ELF-1 (cell line): ENCODE measurements around the gene TRPV3.
A peak's percentile ranks its signal among the peaks of the same experiment; 100 is the strongest.
"Not testable (repeated sequence)": the region's sequence is repeated elsewhere in the genome, so short reads cannot be mapped to it uniquely, and the experiment has no call there.

ENCODE experiments used
- DNase-seq: peaks from one replicate; pipeline ENCODE4 v3.0.0-alpha.2; 2016; ENCODE audit warnings: low read depth, low spot score

Gene TRPV3

DNA sequence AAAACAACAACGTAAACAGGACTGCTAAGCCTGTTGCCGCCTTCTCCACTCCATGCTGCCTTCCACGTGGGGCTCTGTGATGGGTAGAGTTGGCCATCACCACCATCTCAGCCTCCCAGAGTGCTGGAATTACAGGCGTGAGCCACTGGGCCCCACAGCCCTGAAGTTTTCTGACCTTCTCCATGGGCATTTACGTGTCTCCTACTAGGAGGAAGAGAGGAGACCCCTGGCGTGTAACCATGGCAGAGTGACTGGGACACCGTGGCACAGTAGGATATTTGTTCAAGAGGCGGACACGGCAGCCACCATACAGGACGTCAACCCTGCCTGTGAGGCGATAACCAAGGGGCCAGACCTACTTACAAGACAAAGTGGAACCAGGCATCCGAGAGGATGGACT lies 31.1 kb downstream of the TRPV3 start:
- no peak for DNase-seq

DNA sequence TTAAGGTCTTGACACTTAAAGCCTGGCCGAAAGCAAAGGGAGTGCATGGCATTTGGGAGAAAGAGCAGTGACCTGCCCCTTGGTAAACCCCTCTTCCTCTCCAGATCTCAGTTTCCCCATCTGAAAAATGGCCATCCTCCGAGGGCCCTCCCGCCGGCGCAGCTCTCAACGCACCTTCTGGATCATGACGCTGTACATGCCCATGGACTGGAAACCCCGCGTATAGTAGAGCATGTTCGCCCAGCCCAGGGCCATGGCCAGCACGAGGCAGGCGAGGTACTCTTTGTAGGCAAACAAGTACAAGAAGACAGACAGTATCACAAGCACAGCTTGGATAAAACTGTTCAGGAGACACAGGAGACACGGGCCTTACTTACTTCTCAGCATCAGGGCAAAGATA lies 33.6 kb downstream of the TRPV3 start:
- no peak for DNase-seq

DNA sequence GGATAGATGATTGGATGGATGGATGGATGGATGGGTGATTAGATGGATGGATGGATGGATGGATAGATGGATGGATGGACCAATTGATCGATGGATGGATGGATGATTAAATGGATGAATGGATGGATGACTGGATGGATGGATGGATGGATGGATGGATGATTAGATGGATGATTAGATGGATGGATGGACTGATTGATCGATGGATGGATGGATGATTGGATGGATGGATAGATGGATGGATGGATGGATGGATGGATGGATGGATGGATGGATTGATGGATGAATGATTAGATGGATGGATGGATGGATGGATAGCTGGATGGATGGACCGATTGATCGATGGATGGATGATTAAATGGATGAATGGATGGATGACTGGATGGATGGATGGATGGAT lies 38.1 kb downstream of the TRPV3 start:
- DNase-seq, result not testable (repeated sequence)

DNA sequence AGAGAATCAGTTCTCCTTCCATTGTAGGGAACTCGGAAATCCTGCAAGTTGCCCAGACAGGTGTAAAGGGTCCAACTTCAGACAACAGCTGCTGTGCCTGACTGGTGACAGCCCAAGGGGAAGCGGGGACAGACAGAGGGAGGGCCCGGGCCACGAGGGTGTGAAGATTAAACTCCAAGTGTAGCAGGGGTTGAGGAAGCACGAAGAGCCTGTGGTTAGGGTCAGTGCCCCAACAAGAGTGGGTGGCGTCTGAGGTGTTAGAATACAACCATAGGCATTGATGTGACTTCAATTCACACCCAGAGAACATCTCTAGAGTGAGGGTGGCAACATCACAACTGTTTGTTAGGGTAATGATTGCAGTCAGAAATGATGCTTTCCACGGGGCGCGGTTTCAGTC lies 42.7 kb downstream of the TRPV3 start:
- DNase-seq, result no peak

DNA sequence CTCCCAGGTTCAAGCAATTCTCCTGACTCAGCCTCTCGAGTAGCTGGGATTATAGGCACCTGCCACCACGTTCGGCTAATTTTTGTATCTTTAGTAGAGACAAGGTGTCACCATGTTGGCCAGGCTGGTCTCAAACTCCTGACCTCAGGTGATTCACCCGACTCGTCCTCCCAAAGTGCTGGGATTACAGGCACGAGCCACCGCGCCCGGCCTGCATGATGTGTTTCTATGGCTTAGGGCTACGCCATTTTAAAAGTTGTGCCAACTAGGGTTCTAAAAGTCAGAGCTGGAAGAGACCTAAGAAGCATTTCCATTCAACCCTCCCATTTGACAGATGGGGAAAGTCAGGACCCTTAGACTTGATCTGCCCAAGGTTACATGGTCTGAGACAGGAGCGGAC lies 43.4 kb downstream of the TRPV3 start:
- DNase-seq, result not testable (repeated sequence)

DNA sequence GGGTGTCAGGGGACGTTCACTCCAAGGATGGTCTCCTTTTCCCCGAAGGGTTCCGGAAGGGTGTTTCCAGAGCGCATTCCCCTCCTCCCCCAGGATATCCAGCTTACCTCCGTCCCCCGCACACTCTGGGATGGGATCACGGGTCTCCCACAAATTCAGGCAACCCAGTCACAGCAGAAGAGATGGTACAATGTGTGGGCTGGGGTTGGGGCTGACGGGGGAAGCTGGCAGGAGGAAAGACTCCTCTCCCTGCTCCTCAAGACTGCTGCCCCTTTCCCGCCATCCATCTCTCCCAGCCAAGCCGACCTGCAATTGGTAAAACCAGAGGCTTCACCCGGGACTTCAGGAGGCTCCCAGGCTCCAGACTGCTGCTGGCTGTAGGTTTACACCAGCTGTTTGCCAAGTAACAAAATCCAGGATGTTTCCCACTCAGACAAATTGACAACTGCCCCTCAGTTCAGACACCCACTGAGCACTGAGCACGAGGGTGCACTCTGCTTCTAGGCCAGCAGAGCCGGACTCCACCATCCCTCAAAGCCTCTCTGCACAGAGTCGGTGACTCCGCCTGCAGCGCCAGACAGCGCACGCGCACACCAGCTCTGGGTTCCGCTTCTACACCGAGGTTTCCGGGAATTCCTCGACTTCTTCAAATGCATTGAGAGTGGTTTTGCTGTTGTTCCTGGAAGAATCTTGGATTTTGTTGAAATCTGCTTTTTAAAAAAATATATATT lies 44.1 kb downstream of the TRPV3 start:
- peak; percentile 46 for DNase-seq

DNA sequence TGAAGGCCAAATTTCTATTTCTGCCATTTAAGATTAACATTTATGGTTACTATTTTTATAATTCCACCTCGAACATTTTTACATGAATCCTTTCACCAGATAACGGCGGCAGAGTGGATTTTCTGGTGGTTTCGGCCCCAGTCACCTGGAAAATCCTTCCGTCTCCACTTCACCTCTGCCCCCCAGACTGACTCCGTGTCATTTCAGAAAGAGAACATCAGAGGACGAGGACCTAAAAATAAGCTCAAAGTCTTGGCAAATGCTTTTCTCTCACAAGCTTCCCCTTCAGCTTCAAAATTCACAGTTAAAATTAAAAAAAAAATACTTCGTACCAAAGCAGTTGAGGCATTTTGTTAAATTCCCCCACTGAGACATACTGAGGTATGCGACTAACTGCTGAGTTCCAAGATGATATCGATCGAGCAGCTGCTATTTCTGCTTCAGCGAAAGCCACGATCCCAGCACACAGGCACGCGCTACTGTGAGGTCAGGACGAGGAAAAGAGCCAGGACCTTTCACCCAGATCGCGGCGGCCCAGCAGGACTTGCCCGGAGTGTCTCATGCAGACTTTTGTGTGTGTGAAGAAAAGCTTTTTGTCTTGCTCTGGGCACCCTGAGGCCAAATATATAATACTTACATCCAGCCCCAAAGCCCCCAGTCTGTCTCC lies 45.0 kb downstream of the TRPV3 start:
- DNase-seq, result peak; percentile 60

DNA sequence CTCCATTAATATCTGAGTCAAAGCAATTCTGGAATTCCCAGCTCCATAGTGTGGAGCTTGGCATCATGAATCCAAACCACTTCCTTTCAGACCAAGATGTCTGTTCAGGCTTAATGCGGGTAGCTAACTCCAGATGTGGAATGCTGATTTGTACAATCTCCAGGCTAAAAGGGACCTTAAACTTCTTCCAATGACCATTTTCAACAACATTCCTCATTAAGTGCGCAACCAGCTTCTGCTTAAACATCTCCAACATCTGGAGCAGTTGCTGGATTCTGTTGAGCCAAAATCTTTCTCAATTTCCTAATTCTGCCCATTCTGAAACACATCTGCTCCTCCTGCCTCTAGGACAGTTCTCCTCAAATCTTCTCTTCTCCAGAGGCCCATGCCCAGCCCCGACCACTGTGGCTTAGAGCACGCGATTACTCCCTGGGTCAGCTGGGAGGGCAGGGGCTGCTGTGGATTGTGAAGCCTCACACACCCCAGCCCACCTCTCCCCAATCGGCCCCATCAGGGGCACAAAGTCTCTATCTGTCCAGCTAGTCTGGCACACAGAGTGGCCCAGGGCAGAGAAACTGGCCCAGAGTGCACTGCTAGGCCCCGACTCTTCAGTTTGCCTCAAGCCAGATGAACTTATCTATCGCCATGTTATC lies 45.6 kb downstream of the TRPV3 start:
- DNase-seq, result no peak

DNA sequence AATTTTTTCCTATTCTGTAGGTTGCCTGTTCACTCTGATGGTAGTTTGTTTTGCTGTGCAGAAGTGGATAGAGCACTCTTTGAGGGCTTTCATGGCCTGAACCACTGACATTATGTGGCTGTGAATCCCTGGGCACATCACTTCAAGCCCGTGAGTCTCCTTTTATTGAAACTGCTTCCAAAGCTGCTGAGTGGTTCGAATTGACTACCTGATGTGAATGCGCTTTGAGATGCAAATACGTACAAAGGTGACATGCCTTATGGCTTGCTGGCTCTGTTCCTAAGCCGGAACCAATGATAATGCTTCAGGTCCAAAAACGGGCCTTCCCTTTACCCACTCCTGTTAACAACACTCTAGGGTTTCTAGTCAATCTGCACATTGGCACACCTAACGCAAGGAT lies 47.5 kb downstream of the TRPV3 start:
- peak; percentile 27 for DNase-seq

DNA sequence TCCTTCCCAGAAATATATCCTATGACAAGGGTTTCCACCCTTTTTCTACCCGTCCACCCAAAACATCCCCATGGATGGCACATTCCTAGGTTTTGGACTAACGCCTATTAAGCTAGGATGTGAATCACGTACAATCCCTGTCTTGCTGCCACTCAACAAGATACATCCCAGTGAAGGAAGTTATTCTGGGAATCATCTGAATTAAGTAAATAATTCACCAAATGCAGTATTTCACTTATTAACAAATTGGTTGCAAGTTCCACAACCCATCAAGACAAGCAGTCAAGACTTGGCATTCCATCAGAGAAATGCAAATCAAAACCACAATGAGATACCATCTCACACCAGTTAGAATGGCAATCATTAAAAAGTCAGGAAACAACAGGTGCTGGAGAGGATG lies 49.7 kb downstream of the TRPV3 start:
- DNase-seq, result no peak

DNA sequence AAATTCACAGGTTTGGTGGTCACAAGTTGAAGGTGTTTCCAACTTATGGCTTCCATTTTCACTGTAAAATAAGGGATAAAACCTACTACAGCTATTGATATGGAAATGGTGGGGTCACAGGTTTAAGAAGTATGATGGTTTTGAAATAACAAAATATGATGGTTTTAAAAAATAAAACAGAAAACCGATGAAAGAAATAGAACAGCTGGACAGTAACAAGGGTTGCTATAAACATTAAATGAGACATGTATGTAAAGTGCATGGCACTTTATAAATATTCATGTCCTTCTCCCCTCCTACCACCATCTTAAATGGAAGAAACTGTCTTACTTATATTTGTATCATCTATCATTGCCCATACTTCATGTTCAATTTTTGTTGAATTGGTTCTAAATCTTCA lies 50.5 kb downstream of the TRPV3 start:
- DNase-seq, result no peak

DNA sequence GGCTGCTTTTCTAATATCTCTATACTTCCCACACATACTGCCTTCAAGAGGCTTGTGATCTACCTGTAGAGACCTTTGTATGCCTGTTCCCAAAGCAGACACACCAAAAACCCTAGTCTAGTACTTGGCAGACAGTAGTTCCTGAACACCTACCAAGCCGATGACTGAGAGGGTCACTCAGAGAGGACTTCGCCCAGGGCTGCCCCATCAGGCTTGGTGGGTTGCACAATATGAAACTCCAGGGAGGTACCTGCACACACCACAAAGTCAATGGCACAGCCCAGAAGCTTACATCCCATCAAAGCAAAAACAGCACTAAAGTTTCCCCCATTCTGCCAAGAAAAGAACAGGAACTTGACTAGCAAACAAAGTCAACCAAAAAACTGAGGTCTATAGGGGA lies 51.6 kb downstream of the TRPV3 start:
- DNase-seq, result no peak

DNA sequence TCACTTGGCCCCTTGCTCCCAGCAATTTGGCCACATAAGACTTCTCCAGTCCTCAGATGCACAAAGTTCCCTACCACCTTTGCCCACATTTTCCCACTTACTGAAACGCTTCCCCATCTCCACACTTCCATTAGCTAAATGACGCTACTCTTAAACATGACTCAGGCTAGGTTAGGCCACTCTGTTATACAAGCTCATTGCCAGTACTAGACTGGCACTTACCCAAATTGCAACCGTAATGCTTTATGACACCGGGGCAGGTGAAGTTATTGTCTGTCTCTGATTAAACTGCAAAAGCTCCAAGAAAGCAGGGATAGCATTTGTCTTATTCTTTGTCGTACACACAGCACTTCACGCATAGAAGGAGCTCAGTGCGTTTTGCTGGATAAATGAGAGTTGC lies 52.6 kb downstream of the TRPV3 start:
- no peak for DNase-seq

DNA sequence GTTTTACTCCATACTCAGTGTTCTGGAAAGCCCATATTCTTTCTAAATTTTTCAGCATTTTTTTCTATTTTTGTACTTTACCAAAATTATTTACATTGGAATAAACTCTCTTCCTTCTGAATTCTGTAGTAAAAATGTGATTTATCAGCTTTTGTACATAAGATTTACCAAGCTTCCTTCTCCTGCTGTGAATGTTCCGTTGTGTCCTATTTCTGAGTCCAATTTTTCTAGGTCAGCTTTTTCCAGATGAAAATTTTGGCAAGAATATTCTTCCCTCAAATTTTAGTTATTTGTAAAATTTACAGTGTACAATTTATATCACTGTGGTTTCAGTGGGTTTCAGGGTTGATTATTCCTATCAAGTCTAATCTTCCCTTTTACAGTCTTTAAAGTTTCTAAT lies 54.3 kb downstream of the TRPV3 start:
- DNase-seq, result no peak

DNA sequence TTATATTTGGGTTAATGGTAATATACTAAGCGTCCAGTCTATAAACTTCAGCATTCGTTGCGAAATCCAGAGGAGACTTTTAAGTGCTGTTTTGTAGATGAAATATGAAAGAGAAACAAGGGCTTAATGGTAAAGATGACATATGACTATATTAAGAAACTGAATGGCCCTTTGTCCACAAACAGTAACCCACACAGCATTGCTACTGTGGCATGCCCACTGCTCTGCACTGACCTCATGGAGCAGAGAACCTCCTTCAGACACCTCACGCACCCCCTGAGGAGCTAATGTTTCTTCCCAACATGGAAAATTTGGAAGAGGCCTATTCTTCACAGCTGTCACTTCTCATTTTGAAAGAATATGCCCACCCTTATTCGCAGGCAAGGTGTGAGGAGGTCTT lies 55.1 kb downstream of the TRPV3 start:
- DNase-seq, result no peak

DNA sequence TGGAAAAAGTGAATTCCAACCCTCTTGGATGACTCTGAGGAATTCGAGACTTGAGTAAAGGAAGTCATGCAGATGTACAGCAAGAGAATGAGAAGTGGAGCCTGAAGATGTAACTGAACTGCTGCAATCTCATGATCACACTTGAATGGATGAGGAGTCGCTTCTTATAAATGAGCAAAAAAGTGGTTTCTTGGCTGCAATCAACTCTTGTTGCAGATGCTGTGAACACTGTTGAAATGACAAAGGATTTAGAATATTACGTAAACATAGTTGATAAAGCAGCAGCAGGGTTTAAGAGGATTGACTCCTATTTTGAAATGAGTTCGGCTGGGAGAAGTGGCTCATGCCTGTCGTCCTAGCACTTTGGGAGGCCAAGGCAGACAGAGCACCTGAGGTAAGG lies 56.3 kb downstream of the TRPV3 start:
- no peak for DNase-seq

DNA sequence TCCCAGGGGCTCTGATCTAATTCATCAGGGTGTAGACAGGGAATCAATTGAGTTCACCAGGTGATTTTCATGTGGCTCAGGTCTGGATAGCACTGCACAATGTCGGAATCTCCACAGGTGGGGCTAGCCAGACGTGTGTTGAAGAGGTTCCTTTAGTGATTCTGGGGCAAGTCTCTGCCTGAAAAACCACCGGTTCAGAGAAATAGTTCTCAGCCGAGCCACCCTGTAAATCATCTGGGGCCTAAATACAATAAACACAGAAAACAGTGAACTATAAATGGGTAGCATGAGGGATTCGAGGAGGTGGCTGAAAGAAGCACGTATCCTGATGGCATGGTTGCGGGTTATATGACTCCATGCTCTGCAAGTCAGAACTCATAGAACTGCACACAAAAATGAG lies 60.5 kb downstream of the TRPV3 start:
- DNase-seq, result no peak

DNA sequence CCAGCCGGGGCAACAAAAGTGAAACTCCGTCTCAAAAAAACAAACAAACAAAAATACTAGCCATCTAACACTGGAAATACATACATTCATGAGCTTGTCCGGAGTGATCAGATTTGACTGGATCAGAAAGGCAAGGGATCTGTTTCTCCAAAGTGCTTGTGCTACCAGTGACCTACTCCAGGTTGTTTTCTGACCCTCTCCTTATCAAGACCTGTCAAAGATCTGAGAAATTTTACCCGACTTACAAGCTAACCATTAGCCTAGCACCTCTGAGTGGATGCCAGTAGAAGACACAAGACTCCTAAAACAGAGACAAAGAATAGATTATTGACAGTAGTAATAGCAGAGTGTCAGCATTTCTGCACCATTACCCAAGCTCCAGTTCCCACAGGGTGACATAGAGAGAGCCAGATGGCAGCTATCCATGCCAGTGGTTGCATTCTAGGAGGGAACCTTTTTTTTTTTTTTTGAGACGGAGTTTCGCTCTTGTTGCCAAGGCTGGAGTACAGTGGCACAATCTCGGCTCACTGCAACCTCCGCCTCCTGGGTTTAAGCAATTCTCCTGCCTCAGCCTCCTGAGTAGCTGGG lies 72.0 kb downstream of the TRPV3 start:
- DNase-seq, result no peak

DNA sequence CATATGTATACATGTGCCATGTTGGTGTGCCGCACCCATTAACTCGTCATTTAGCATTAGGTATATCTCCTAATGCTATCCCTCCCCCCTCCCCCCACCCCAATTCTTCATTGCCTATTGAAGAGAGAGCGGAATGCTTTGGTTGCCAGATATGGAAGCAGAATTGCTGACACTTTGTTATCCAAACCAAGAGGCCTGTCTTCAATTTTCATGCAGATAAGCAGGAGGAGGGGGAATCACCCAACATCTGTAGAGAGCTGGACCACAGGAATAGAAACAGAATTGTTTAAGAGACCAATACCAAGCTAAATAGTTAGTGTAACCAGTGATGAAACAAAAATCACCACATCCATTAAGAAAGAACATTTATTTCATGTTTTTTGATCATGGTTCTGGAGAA lies 74.8 kb downstream of the TRPV3 start:
- no peak for DNase-seq

DNA sequence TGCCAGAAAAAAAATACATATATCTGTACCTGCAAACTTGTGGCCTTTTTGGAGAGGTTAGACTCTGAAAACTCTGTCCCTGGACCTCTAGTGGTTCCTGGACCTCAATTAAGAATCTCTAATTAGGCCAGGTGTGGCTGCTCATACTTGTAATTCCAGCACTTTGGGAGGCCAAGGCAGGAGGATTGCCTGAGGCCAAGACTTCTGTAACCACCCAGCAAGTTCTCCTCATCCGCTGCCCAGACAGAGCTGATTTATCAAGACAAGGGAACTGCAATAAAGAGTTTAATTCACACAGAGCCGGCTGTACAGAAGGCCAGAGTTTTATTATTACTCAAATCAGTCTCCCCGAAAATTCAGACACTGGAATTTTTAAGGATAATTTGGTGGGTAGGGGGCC lies 77.6 kb downstream of the TRPV3 start:
- peak; percentile 79 for DNase-seq

DNA sequence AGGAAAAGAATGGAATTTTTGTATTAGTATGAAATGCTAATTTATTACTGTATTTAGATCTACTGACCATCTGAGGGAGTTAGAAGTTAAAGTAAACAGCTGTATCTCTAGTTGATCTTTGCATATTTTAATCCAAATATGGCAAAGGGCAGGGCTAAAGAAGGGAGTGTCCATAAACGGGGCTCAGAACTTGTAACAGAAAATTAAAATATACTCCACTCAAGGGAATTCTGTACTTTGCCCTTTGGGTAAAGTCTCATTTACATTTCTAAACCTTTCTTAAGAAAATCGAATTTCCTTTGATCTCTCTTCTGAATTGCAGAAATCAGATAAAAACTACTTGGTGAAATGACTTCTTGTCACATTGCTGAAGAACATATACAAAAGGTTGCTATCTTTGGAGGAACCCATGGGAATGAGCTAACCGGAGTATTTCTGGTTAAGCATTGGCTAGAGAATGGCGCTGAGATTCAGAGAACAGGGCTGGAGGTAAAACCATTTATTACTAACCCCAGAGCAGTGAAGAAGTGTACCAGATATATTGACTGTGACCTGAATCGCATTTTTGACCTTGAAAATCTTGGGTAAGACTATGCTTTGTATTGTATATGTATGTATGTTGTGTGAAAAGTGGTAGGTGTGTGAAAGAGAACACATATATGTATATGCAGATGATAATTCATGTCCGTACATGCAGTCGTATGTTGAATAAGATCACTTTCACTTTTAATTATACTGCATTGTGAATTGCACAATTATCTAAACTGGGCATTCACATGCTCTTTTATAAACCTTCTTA lies 81.6 kb downstream of the TRPV3 start, which contains the start of gene ASPA:
Gene ASPA, plus strand, starts transcription at position 186 of the 799 bp plus-strand sequence. Its CDS starts 163 bp downstream, at position 349.
- DNase-seq, result no peak

DNA sequence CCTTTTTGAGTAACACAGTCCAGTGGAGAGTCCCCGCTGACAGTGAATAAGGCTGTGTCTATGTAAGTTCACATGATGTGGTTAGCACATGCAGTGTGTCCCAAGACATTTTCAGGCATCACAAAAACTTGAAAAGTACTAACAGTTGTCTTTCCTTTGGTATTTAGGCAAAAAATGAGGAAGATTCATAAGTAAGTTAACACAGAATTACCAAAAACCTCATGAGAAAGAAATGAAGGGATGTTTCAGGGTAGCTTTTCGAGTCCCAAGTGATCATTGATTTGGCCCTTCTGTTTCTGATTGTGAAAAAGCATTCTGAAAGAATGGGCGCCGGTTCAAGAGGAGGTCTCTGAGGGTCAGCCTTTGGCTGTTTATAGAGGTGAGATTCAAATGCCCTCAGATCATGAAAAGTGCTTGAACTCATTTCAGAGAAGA lies 82.3 kb downstream of the TRPV3 start:
- DNase-seq, result no peak
